Esophagus (tissue), 2 donors: ENCODE data around the gene TBL1Y. TPM values are rescaled to one million over a fixed set of nuclear protein-coding genes. Genes with fewer than 3 reads are reported as not detected.
"Not testable (repeated sequence)": the region's sequence is repeated elsewhere in the genome, so short reads cannot be mapped to it uniquely, and the experiment has no call there.

Experiments
- H3K27ac ChIP-seq, 2 donors: one replicate each; pipeline ENCODE4 v1.5.1; 2013; ENCODE audit warnings: low read depth in 2 of 2, mild to moderate bottlenecking in 2 of 2, inconsistent platforms in 1 of 2, low read length in 1 of 2, moderate library complexity in 1 of 2
- H3K27me3 ChIP-seq, 2 donors: one replicate each; pipeline ENCODE4 v1.6.1; 2013; ENCODE audit warnings: low read length in 2 of 2, control low read depth in 1 of 2, mild to moderate bottlenecking in 1 of 2; ENCODE audit not compliant: insufficient read depth in 2 of 2, control insufficient read depth in 1 of 2
- H3K36me3 ChIP-seq, 2 donors: one replicate each; pipeline ENCODE4 v1.6.1; 2013; ENCODE audit warnings: low read length in 1 of 2; ENCODE audit not compliant: control insufficient read depth in 2 of 2, insufficient read depth in 2 of 2
- H3K4me1 ChIP-seq, 2 donors: one replicate each; pipeline ENCODE4 v1.6.1; 2013; ENCODE audit warnings: low read length in 1 of 2; ENCODE audit not compliant: control insufficient read depth in 2 of 2, insufficient read depth in 2 of 2
- H3K4me3 ChIP-seq, 2 donors: one replicate each; pipeline ENCODE4 v1.5.1; 2013; ENCODE audit warnings: low read length in 2 of 2, mild to moderate bottlenecking in 2 of 2, low read depth in 1 of 2, moderate library complexity in 1 of 2
- H3K9me3 ChIP-seq, 2 donors: one replicate each; pipeline ENCODE4 v1.6.1; 2013; ENCODE audit warnings: mild to moderate bottlenecking in 2 of 2, low read depth in 1 of 2, low read length in 1 of 2, moderate library complexity in 1 of 2; ENCODE audit not compliant: control insufficient read depth in 2 of 2, insufficient read depth in 1 of 2
- WGBS, 2 donors: extraction: QIAGEN DNeasy Blood & Tissue Kit; methylation state at CpG; one replicate each; pipeline ENCODE4 v1.1.7; 2013; 5-methylcytosine and 5-hydroxymethylcytosine counted together
- polyA plus RNA-seq, 2 donors: library from polyadenylated mRNA; stranded (reverse); fragments of 200-250 nt; gene quantifications; one replicate each; pipeline ENCODE4 v1.2.3, GENCODE V29; 2013
- donor health status: healthy with polysubstance abuse.
- donor health status: Bipolar disorder and iron deficiency.

The TBL1Y gene
- polyA plus RNA-seq, 2 donors, result 0.24 TPM; not detected in 1

DNA sequence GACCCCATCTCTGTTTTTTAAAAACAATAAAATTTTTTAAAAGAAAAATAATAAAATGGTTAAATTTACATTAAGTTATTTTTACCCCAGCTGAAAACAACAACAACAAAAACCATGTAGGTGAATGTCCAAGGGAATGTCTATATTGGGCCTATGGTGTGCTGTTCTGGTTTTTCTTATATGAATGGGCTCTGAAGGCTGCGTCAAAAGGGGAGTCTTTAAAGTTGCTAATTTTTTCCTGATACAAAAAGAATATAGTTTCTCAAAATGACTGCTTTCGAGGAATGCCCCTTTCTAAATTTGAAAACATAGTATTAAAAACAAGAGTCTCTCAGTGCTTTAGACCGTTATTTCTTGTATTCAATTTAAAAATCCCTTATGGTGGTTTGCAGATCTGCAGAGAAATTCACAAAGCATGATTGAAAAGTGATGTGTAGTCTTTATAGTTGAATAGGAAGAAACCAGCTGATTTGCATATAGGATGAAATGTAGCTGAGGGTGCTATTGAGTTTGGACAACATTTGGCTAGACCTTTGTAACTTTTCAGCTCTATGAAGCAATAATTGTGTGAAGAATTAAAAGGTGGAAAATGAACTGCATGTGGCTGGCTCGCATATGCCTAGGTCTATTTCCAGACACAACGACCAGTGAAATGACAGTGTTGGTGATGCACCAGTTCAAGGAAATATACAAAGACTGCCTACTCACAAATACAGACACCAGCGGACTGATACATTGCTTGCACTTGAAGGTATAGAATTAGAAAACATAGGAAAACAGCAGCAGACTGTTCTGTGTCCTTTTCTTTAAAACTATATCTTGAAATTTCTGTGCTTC lies 107.0 kb downstream of the TBL1Y start:
- Histone ChIP-seq H3K36me3 (no peaks in the 10 kb centered on the region), H3K9me3 (no peaks in the 10 kb centered on the region), H3K4me1 (no peaks in the 10 kb centered on the region), H3K4me3 (no peak overlapping the region), H3K27me3 (no peaks in the 10 kb centered on the region), H3K27ac (no peak overlapping the region)
- WGBS, 2 donors, result 84% methylated on average over 4 to 6 of the region's 6 CpGs

DNA sequence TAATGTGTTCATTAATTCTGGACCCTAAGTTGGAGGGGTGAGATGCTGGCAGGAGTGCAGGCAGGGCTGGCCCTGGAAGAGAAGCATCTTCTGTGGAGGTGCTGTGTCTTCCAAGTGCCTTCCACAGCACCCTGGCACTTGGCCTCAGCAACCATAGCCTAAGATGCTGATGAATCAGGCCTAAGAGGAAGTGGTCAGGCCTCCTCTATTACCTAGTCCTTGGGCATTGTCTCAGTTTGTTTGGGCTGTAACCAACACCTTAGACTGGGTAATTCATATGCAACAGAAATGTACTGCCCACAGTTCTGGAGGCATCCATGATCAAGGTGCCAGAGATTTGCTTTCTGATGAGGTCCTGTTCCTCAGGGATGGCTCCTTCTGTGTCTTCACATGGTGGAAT lies 128.5 kb downstream of the TBL1Y start:
- no peaks in the 10 kb centered on the region for H3K36me3 ChIP-seq
- no peaks in the 10 kb centered on the region for H3K4me1 ChIP-seq
- H3K9me3 ChIP-seq, result no peaks in the 10 kb centered on the region
- no peak overlapping the region for H3K27ac ChIP-seq
- no peak overlapping the region for H3K4me3 ChIP-seq
- H3K27me3 ChIP-seq, result no peaks in the 10 kb centered on the region

DNA sequence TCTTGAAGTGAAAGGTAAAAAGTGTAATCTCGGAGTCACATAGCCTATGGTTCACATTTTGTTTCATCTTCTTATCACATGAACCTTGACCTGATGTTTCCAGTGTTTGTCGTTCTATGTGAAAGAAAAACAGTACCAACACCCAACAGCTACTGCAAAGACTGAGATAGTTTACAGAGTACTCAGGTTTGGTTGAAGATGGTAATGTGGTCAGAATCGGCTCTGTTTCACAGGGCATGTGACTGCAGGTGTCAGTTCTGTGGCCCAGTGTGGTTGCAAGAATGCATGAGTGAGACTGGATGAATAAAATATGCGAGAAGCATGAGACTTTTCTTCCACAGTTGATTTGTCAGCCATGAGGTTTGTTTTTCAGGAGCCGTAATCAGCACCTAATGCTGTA lies 130.2 kb downstream of the TBL1Y start:
- Histone ChIP-seq H3K4me1 (no peaks in the 10 kb centered on the region), H3K27me3 (no peaks in the 10 kb centered on the region), H3K4me3 (no peak overlapping the region), H3K9me3 (no peaks in the 10 kb centered on the region), H3K27ac (no peak overlapping the region), H3K36me3 (no peaks in the 10 kb centered on the region)
- 67 to 76% methylated on average over 1 to 5 of the region's 5 CpGs for WGBS, 2 donors

DNA sequence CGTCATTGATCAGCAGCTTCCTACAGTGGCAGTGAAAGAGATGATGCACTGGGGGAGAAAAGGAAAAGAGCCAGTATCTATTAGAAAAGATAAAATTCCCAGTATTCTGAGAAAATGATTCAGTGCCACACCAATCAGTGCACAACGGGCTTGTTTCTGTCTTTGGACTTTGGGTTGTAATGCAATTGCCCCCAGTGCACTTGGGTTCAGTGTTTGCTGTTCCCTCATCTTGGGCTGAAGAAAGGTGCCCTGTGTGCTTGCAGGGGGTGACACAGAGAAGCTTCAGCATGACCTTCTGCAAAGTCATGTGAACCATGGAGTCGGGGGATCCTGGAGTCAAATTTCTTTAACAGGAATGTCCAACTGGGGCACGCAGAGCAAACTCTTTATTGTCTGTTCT lies 131.5 kb downstream of the TBL1Y start:
- Histone ChIP-seq H3K4me3 (no peak overlapping the region), H3K27ac (no peak overlapping the region), H3K9me3 (no peaks in the 10 kb centered on the region), H3K36me3 (no peaks in the 10 kb centered on the region), H3K4me1 (no peaks in the 10 kb centered on the region), H3K27me3 (no peaks in the 10 kb centered on the region)
- WGBS, 2 donors, result 90% methylated on average over 4 of the region's 4 CpGs; no CpG with 5 or more reads in 1 of the 2 donors

DNA sequence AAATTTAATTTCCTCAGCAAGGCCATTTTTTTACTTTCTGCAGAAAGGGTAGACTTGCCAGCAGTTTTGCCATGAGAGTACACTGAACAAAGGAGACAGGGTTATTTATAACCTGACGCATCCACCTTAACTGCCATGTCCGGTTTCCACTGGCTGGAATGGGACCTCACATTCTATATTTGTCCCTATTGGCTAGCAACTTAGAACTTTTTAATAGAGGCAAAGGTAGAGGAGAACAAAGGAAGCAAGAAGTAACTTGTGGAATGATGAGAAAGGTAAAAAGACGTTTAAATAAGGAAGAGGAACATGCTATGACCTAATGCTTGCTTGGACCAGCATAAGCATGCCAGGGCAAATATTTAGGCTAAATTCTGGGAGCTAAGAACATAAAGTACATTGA lies 142.0 kb downstream of the TBL1Y start:
- H3K4me1 ChIP-seq, H3K36me3 ChIP-seq, H3K9me3 ChIP-seq, H3K4me3 ChIP-seq, H3K27ac ChIP-seq, H3K27me3 ChIP-seq: not testable (repeated sequence)
- WGBS, 2 donors, result 32 to 60% methylated on average over 3 of the region's 3 CpGs

DNA sequence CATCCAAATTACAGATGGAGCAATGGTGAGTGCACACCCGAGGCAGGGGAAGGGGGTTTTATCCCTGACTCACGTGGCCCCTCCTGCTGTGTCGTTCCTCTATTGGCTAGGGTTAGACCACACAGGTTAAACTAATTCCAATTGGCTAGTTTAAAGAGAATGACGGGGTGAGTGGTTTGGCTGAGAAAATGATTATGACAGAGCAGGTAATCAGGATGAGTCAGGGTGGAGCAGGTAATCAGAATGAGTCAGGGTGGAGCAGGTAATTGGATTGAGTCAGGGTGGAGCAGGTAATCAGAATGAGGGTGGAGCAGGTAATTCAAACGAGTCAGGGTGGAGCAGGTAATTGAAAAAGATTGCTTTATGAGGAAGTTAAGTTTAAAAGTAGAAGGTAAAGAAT lies 146.4 kb downstream of the TBL1Y start:
- Histone ChIP-seq H3K36me3 (no peaks in the 10 kb centered on the region), H3K4me3 (no peak overlapping the region), H3K27me3 (no peaks in the 10 kb centered on the region), H3K9me3 (no peaks in the 10 kb centered on the region), H3K4me1 (peaks cover 0 to 10% of the 10 kb centered on the region in 2 donors), H3K27ac (peak overlapping the region in 1 of 2 donors; percentile 73)
- WGBS, 2 donors, result 34 to 92% methylated on average over 2 to 5 of the region's 5 CpGs

DNA sequence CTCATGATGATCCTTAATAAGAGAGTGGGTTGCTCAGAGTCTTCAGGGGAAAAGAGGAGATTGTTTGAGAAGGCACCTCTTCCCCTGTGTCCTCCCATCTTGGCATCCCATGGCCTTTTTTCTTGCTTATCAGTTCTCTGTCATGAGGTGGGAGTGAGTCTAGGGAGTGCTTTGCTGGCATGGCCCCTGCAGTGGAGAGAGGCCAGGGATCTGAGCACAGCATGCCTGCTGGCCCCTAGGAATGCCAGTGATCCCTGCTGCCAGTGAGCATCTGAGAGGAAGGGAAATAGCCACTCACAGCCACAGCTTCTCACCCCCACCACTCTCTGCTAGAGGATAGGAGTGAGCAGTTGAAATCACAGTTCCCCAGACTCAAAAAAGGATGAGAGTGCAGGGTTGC lies 168.2 kb downstream of the TBL1Y start:
- H3K4me1 ChIP-seq, result no peaks in the 10 kb centered on the region
- H3K4me3 ChIP-seq, result no peak overlapping the region
- H3K27ac ChIP-seq, result no peak overlapping the region
- H3K27me3 ChIP-seq, result no peaks in the 10 kb centered on the region
- no peaks in the 10 kb centered on the region for H3K9me3 ChIP-seq
- H3K36me3 ChIP-seq, result no peaks in the 10 kb centered on the region

DNA sequence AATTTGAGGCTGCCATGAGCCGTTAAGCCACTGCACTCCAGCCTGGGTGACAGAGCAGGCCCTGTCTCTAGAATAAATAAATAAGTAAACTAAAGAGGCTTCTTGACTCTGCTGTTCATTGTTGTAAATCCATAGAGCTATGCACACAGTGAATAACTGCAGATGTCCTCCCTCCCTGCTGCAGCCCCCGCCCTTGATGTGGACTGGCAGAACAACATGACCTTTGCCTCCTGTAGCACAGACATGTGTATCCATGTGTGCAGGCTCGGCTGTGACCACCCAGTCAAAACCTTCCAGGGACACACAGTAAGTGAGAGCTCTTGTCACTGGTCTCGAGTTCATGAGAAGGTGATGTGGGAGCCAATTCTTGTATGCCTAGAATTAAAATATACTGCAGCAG lies 170.1 kb downstream of the TBL1Y start:
- H3K27me3 ChIP-seq, H3K4me1 ChIP-seq, H3K4me3 ChIP-seq, H3K36me3 ChIP-seq, H3K27ac ChIP-seq, H3K9me3 ChIP-seq: not testable (repeated sequence)
- WGBS, 2 donors, result 91 to 100% methylated on average over 1 to 4 of the region's 4 CpGs

DNA sequence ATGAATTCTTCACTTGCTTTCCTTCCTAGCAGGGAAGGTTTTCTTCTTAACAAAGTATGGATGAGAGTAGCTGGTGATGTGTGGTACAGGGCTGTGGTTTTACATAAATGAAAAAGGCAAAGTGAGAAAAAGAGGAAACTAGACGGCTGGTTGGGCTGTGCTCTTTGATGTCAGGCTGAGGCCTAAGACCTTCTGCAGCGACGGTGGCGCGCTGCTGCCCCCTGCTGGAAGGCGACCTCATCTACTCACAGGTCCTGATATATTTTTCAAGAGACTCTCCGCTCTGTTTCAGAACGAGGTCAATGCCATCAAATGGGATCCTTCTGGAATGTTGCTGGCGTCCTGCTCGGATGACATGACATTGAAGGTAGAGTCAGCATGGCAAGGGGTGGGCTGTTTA lies 175.1 kb downstream of the TBL1Y start:
- WGBS, 2 donors, result 4% methylated on average over 10 of the region's 10 CpGs; no CpG with 5 or more reads in 1 of the 2 donors
- H3K9me3 ChIP-seq, result no peaks in the 10 kb centered on the region
- H3K4me1 ChIP-seq, result no peaks in the 10 kb centered on the region
- H3K27me3 ChIP-seq, result no peaks in the 10 kb centered on the region
- H3K27ac ChIP-seq, result no peak overlapping the region
- no peaks in the 10 kb centered on the region for H3K36me3 ChIP-seq
- H3K4me3 ChIP-seq, result no peak overlapping the region

DNA sequence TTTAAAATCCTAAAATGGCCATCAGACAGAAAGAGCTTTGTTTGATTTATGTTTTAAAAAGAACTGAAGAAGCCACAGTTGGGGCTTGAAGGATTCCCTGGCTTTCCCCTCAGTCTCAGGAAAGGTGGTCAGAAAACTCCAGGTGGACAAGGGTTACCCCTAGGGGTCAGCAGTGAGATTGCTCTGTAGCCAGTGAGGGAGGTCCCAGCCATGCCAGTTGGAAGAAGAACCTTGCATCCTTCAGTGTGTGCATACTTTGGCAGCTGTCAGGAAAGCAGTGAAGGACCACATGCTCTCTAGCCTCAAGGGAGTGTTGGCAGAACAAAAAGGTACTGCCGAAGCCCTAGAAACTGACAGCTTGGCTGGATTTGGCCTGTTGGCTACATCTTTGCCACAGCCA lies 182.3 kb downstream of the TBL1Y start:
- Histone ChIP-seq H3K27me3 (no peaks in the 10 kb centered on the region), H3K4me3 (no peak overlapping the region), H3K36me3 (no peaks in the 10 kb centered on the region), H3K4me1 (no peaks in the 10 kb centered on the region), H3K9me3 (no peaks in the 10 kb centered on the region), H3K27ac (no peak overlapping the region)
- 39% methylated on average over 1 of the region's 1 CpG; no CpG with 5 or more reads in 1 of the 2 donors for whole genome bisulfite sequencing, 2 donors
